ENCODE results near the gene PHIP. TPM values are rescaled to one million over a fixed set of nuclear protein-coding genes. Genes with fewer than 3 reads are reported as not detected.
A peak's percentile ranks its signal among the peaks of the same experiment; 100 is the strongest.

PHIP gene
- total and polyA plus RNA-seq, 8 donors, result 27.3 to 82.2 (median 69.2) TPM

- intact Hi-C loops (cut with DNase I), result no loop called here
- DNase-seq, result no peak
- TF ChIP-seq CTCF (IDR thresholded peaks at IDR 0.05), result no peak
Measured at GRCh38 chr6:79038061-79038460, 40.0 kb downstream of the PHIP start.

GRCh38 chr6:79034865-79035264, 43.2 kb downstream of the PHIP start:
- H3K4me1 ChIP-seq, result peaks cover 0 to 11% of the 10 kb centered on the region in 2 donors
- no peak for ATAC-seq
- H3K9me3 ChIP-seq, result no peaks in the 10 kb centered on the region
- no peak for TF ChIP-seq CTCF (IDR thresholded peaks at IDR 0.05)
- H3K36me3 ChIP-seq, result peaks cover 0 to 15% of the 10 kb centered on the region in 2 donors
- no peak overlapping the region for H3K27ac ChIP-seq
- no peaks in the 10 kb centered on the region for H3K27me3 ChIP-seq
- H3K4me3 ChIP-seq, result no peak overlapping the region
- DNase-seq, result no peak
- intact Hi-C loops (cut with DNase I), result no loop called here

More at GRCh38 chr6:79038061-79038460, 40.0 kb downstream of the PHIP start:
- Histone ChIP-seq H3K4me3 (no peak overlapping the region), H3K27me3 (no peaks in the 10 kb centered on the region), H3K4me1 (no peaks in the 10 kb centered on the region), H3K36me3 (peaks cover 0 to 29% of the 10 kb centered on the region in 2 donors), H3K27ac (no peak overlapping the region), H3K9me3 (no peaks in the 10 kb centered on the region)
- no peak for ATAC-seq

- peaks cover 0 to 16% of the 10 kb centered on the region in 2 donors for H3K4me1 ChIP-seq
- no peak overlapping the region for H3K4me3 ChIP-seq
- intact Hi-C loops (cut with DNase I), result no loop called here
- DNase-seq, result no peak
- H3K27me3 ChIP-seq, result no peaks in the 10 kb centered on the region
- no peak for TF ChIP-seq CTCF (IDR thresholded peaks at IDR 0.05)
- ATAC-seq, result no peak
- no peaks in the 10 kb centered on the region for H3K9me3 ChIP-seq
- H3K27ac ChIP-seq, result no peak overlapping the region
- H3K36me3 ChIP-seq, result peaks cover 0 to 15% of the 10 kb centered on the region in 2 donors
Measured at GRCh38 chr6:79033279-79033678, 44.8 kb downstream of the PHIP start.

DNA sequence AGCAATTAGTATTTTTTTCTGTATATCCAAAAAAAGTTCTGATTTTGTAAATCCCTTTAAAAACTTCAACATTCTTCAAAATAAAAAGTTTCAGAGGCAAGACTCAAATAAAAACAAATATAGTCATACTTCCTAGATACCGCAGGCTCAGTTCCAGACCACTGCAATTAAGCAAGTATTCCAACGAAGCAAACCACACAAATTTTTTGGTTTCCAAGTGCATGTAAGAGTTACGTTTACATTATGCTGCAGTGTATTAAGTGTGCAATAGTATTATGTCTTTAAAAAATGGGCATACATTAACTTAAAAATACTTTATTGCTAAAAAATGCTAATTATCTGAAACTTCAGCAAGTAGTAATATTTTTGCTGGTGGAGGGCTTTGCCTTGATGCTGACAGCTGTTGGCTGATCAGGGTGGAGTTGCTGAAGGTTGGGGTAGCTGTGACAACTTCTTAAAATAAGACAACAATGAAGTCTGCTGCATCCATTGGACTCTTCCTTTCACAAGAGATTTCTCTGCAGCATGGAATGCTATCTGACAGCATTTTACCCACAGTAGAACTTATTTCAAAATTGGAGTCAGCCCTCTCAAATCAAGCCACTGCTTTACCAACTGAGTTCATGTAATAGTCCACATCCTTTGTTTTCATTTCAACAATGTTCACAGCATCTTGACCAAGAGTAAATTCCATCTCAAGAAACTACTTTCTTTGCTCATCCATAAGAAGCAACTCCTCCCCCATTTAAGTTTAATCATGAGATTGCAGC, 46.0 kb downstream of the PHIP start:
- Histone ChIP-seq H3K27ac (no peak overlapping the region), H3K9me3 (no peaks in the 10 kb centered on the region), H3K4me3 (no peak overlapping the region), H3K27me3 (no peaks in the 10 kb centered on the region), H3K4me1 (peaks cover 0 to 16% of the 10 kb centered on the region in 2 donors), H3K36me3 (peaks cover 0 to 11% of the 10 kb centered on the region in 2 donors)
- DNase-seq (peak in 2 of 4 donors; percentile 22 to 34), ATAC-seq (peak; percentile 35)
- no peak for TF ChIP-seq CTCF (IDR thresholded peaks at IDR 0.05)
- intact Hi-C loops (cut with DNase I), result no loop called here

GRCh38 chr6:79030511-79030910, 47.5 kb downstream of the PHIP start:
- H3K36me3 ChIP-seq, result peaks cover 0 to 8% of the 10 kb centered on the region in 2 donors
- intact Hi-C loops (cut with DNase I), result no loop called here
- ATAC-seq, result no peak
- peaks cover 0 to 16% of the 10 kb centered on the region in 2 donors for H3K4me1 ChIP-seq
- no peak for DNase-seq
- no peak for TF ChIP-seq CTCF (IDR thresholded peaks at IDR 0.05)
- no peak overlapping the region for H3K4me3 ChIP-seq
- H3K27ac ChIP-seq, result no peak overlapping the region
- no peaks in the 10 kb centered on the region for H3K27me3 ChIP-seq
- H3K9me3 ChIP-seq, result no peaks in the 10 kb centered on the region
